CD4-positive, alpha-beta T cell treated with Interleukin-17A for 4 hours (primary cell): Measurements from ENCODE around the gene KCNH6.

Source experiments
- DNase-seq: peaks from one replicate; pipeline ENCODE4 v3.0.0-alpha.2; 2020; ENCODE audit warnings: mixed read lengths

The KCNH6 gene

GRCh38 chr17:63514477-63514876 is 8.7 kb upstream of the KCNH6 start:
- no peak for DNase-seq

- DNase-seq, result no peak
Observed at GRCh38 chr17:63514974-63515373, 8.2 kb upstream of the KCNH6 start.

- DNase-seq, result no peak
Observed at GRCh38 chr17:63515426-63515825, 7.7 kb upstream of the KCNH6 start.

- no peak for DNase-seq
Observed at GRCh38 chr17:63516910-63517824, 6.0 kb upstream of the KCNH6 start.

- no peak for DNase-seq
Observed at GRCh38 chr17:63517825-63518534, 5.2 kb upstream of the KCNH6 start.

GRCh38 chr17:63519116-63519881 is 3.9 kb upstream of the KCNH6 start:
- no peak for DNase-seq

GRCh38 chr17:63519972-63520882 is 2.9 kb upstream of the KCNH6 start:
- no peak for DNase-seq

- no peak for DNase-seq
Observed at GRCh38 chr17:63524051-63524450, 893 bp downstream of the KCNH6 start.

GRCh38 chr17:63525190-63525946 is 2.2 kb downstream of the KCNH6 start:
- no peak for DNase-seq

- no peak for DNase-seq
Observed at GRCh38 chr17:63526861-63527260, 3.7 kb downstream of the KCNH6 start.

- DNase-seq, result no peak
Observed at GRCh38 chr17:63528183-63528582, 5.0 kb downstream of the KCNH6 start.

GRCh38 chr17:63529711-63530556 is 6.8 kb downstream of the KCNH6 start:
- DNase-seq, result no peak

- DNase-seq, result no peak
Observed at GRCh38 chr17:63530557-63531021, 7.4 kb downstream of the KCNH6 start.

GRCh38 chr17:63531022-63531965 is 8.1 kb downstream of the KCNH6 start:
- DNase-seq, result no peak

GRCh38 chr17:63533433-63534077 is 10.4 kb downstream of the KCNH6 start:
- DNase-seq, result no peak

- no peak for DNase-seq
Observed at GRCh38 chr17:63534078-63534570, 11.0 kb downstream of the KCNH6 start.

GRCh38 chr17:63534816-63535455 is 11.8 kb downstream of the KCNH6 start:
- DNase-seq, result no peak

- DNase-seq, result no peak
Observed at GRCh38 chr17:63535640-63536039, 12.5 kb downstream of the KCNH6 start.
